PC-3 (cell line): ENCODE measurements around the gene AKAP6.
"Not testable (repeated sequence)": the region's sequence is repeated elsewhere in the genome, so short reads cannot be mapped to it uniquely, and the experiment has no call there.

Experiments used
- EZH2 ChIP-seq: fragments of 300-600 bp; sonication (generic); IDR thresholded peaks from one replicate; pipeline ENCODE4 v1.6.1; 2017; ENCODE audit warnings: antibody characterized with exemption, mild to moderate bottlenecking, low read length; ENCODE audit not compliant: unreplicated experiment
- TF ChIP-seq, protein P1 (sequence below): fragments of 300-600 bp; sonication (generic); conservative IDR thresholded peaks from 2 replicates; pipeline ENCODE4 v1.5.1; 2017; ENCODE audit warnings: antibody characterized with exemption, low read depth, mild to moderate bottlenecking, low read length

DNA sequence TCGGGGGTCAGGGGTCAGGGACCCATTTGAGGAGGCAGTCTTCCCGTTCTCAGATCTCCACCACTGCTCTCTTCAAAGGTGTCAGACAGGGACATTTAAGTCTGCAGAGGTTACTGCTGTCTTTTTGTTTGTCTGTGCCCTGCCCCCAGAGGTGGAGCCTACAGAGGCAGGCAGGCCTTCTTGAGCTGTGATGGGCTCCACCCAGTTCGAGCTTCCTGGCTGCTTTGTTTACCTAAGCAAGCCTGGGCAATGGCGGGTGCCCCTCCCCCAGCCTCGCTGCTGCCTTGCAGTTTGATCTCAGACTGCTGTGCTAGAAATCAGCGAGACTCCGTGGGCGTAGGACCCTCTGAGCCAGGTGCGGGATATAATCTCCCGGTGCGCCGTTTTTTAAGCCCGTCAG lies 254.3 kb downstream of the AKAP6 start:
- not testable (repeated sequence) for TF ChIP-seq EZH2
- TF ChIP-seq, protein P1, sequence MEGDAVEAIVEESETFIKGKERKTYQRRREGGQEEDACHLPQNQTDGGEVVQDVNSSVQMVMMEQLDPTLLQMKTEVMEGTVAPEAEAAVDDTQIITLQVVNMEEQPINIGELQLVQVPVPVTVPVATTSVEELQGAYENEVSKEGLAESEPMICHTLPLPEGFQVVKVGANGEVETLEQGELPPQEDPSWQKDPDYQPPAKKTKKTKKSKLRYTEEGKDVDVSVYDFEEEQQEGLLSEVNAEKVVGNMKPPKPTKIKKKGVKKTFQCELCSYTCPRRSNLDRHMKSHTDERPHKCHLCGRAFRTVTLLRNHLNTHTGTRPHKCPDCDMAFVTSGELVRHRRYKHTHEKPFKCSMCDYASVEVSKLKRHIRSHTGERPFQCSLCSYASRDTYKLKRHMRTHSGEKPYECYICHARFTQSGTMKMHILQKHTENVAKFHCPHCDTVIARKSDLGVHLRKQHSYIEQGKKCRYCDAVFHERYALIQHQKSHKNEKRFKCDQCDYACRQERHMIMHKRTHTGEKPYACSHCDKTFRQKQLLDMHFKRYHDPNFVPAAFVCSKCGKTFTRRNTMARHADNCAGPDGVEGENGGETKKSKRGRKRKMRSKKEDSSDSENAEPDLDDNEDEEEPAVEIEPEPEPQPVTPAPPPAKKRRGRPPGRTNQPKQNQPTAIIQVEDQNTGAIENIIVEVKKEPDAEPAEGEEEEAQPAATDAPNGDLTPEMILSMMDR: not testable (repeated sequence)
